Muscle layer of colon (tissue), 2 donors: ENCODE measurements around the gene IL4I1.

Experiments used
- H3K27ac ChIP-seq: one replicate; pipeline ENCODE4 v1.7.0; 2013; ENCODE audit warnings: low read depth, mild to moderate bottlenecking, low read length, moderate library complexity
- H3K27me3 ChIP-seq, 2 donors: one replicate each; pipeline ENCODE4 v1.7.0; 2013; ENCODE audit warnings: low read length in 2 of 2, mild to moderate bottlenecking in 2 of 2; ENCODE audit not compliant: insufficient read depth in 2 of 2, control insufficient read depth in 1 of 2
- H3K36me3 ChIP-seq: one replicate; pipeline ENCODE4 v1.7.0; 2013; ENCODE audit warnings: mild to moderate bottlenecking, low read length; ENCODE audit not compliant: insufficient read depth
- H3K4me1 ChIP-seq: one replicate; pipeline ENCODE4 v1.7.0; 2013; ENCODE audit warnings: mild to moderate bottlenecking, low read length; ENCODE audit not compliant: insufficient read depth
- H3K4me3 ChIP-seq, 2 donors: one replicate each; pipeline ENCODE4 v1.7.0; 2013; ENCODE audit warnings: low read length in 2 of 2, low read depth in 1 of 2, mild to moderate bottlenecking in 1 of 2, moderate library complexity in 1 of 2
- H3K9ac ChIP-seq: one replicate; pipeline ENCODE4 v1.7.0; 2013; ENCODE audit warnings: low read length
- H3K9me3 ChIP-seq: one replicate; pipeline ENCODE4 v1.7.0; 2013; ENCODE audit warnings: mild to moderate bottlenecking, low read length
- donor health status: abdominal sarcoma.
- donor health status: Adenocarcinoma of cecum.

Gene IL4I1

DNA sequence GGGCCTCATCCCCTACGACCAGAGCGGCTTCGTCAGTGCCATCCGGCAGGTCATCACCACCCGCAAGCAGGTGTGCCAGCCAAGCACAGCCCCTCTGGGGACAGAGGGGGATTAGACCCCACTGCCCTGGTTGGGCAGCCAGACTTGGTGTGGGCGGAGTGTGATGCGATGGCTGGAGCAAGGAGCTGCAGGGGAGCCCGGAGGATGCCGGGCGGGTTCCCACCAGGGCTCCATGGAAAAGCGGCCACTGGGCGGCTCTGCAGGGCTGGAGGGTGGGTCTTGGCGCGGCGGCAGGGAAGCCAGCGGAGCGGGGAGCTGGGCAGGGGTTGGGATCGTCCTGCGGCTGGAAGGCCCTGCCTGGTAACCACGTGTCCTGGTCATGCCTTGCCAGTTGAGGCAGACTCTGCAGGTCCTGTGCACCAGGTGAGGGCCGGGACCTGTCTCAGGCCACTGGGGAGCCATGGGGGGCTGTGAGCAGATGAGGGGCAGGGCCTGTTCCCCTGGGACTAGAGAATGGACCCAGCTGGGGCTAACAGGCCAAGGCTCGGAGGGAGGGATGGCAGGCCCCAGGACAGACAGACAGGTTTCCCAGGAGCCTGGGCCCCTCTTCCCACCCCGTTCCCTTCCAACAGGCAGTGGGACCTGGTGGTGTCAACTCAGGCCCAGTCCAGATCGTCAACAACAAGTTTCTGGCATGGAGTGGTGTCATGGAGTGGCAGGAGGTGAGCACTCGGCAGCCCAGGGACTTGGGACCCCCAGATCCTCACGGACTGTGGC lies 39.4 kb downstream of the IL4I1 start:
- Histone ChIP-seq H3K9ac (no peak overlapping the region), H3K36me3 (peaks cover 14% of the 10 kb centered on the region), H3K27me3 (no peaks in the 10 kb centered on the region), H3K4me1 (peaks cover 16% of the 10 kb centered on the region), H3K4me3 (no peak overlapping the region), H3K9me3 (no peaks in the 10 kb centered on the region), H3K27ac (no peak overlapping the region)

DNA sequence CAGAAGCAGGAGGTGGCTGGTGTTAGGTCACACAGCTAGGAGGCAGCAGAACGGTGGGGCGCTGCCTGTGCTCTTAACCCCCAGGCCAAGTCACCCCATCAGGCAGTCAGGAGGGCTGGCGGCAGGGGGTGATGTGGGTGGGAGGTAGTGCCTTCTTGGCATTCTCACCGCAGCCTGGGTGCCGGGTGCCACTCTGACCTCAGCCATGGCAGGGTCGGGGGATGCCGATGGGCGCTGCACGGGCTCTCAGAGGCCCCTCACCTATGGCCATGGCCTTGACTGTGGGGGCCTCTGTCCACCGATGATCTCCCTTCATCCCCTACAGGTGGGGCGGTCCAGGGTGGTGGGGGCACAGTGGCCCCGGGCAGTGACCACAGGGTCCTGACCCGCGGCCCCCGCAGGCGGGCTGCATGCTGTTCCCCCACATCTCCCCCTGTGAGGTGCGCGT lies 40.1 kb downstream of the IL4I1 start:
- Histone ChIP-seq H3K4me1 (peaks cover 20% of the 10 kb centered on the region), H3K9ac (no peak overlapping the region), H3K27ac (no peak overlapping the region), H3K36me3 (peaks cover 14% of the 10 kb centered on the region), H3K27me3 (no peaks in the 10 kb centered on the region), H3K9me3 (no peaks in the 10 kb centered on the region), H3K4me3 (no peak overlapping the region)

DNA sequence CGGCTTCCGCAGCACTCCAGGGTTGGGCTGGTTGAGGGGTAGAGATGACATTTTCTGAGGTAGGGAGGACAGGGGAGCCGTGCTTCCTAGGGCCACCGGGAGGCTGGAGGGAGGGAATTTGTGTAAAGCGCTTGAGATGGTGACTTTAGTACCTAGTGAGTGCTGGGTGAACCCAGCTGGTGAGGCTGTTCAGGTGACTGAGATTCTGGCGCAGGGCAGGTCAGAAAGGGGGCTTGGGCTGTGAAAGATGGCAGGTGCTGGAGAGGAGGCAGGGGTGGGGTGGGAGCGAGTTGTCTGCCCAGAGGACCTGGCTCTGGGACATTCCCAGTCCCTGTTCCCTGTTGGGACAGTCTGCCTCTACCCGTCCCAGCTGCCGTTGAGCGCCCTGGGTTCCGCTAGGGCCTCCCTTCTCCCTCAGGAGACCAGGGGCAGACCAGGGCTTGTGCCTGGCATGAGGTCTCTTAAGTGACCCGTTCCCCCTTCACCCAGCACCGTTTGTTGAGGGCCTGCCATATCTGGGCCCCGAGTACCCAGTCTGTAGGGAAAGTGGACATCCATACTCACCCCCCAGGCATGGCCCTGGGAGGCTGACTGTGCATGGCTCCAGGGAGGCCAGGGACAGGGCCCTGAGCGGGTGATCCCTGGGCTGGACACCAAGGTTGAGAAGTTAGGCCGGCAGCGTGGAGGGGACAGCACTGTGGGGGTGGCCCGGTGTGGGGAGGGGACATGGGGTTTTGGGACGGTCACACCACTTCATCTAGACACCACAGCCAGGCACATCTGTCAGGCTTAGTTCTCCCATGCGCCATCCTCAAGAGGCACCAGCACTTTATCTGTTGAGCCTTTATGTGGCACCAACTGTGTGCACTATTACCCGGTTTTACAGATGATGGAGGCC lies 40.8 kb downstream of the IL4I1 start:
- H3K9me3 ChIP-seq: no peaks in the 10 kb centered on the region
- peaks cover 14% of the 10 kb centered on the region for H3K36me3 ChIP-seq
- H3K9ac ChIP-seq: no peak overlapping the region
- H3K4me3 ChIP-seq: no peak overlapping the region
- peaks cover 20% of the 10 kb centered on the region for H3K4me1 ChIP-seq
- H3K27me3 ChIP-seq: no peaks in the 10 kb centered on the region
- H3K27ac ChIP-seq: no peak overlapping the region

DNA sequence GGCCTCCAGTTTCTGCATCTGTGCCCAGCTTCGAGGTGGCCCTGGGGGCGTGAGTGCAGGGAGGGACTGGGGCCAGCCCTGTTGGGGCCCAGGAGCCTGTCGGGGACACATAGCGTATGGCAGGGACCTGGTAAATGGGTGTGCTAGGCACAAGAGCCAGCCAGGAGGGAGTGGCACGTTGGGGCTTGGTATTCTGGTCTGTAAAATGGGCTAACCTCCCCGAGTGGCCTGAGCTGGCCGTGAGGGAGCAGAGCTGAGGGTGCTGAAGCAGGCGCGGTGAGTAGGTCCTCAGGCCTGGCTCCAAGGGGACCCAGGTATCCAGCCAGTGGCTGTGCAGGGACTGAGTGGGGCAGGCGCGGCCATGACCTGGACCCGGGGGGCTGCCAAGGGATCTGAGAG lies 41.4 kb downstream of the IL4I1 start:
- peaks cover 21% of the 10 kb centered on the region for H3K4me1 ChIP-seq
- H3K27ac ChIP-seq: no peak overlapping the region
- H3K36me3 ChIP-seq: peaks cover 14% of the 10 kb centered on the region

DNA sequence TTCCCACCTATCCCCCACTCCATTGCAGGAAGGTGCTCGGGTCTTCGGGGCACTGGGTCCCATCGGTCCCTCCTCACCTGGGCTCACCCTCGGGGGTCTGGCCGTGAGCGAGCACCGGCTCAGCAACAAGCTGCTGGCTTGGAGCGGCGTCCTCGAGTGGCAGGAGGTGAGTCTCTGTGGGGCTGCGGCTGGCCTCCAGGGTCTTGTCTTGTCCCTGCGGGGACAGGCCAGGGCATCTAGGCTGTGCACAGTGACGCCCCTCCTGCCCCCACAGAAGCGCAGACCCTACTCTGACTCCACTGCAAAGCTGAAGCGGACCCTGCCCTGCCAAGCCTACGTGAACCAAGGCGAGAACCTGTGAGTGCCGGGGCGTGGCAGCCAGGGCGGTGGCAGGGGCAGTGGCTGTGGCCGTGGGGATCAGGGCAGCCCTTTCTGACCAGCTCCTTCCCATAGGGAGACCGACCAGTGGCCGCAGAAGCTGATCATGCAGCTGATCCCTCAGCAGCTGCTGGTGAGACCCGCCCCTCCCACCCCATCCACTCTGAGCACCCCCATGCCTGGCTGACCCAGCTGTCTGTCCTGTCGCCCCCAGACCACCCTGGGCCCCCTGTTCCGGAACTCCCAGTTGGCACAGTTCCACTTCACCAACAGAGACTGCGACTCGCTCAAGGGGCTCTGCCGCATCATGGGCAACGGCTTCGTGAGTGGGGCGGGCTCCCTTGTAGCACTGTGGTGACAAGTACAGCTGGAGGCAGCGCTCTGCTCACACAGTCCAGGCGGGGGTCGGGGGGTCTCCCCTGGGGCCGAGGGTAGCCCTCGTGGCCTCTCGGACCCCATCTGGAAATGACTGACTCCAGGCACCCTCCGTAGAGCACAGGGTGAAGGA lies 42.1 kb downstream of the IL4I1 start:
- H3K4me3 ChIP-seq: no peak overlapping the region
- H3K36me3 ChIP-seq: peaks cover 14% of the 10 kb centered on the region
- H3K27me3 ChIP-seq: no peaks in the 10 kb centered on the region
- no peaks in the 10 kb centered on the region for H3K9me3 ChIP-seq
- H3K9ac ChIP-seq: no peak overlapping the region
- H3K27ac ChIP-seq: no peak overlapping the region
- peaks cover 27% of the 10 kb centered on the region for H3K4me1 ChIP-seq

More for the DNA sequence above, 41.4 kb downstream of the IL4I1 start:
- H3K27me3 ChIP-seq: no peaks in the 10 kb centered on the region
- H3K9me3 ChIP-seq: no peaks in the 10 kb centered on the region
- H3K9ac ChIP-seq: no peak overlapping the region
- H3K4me3 ChIP-seq: no peak overlapping the region

DNA sequence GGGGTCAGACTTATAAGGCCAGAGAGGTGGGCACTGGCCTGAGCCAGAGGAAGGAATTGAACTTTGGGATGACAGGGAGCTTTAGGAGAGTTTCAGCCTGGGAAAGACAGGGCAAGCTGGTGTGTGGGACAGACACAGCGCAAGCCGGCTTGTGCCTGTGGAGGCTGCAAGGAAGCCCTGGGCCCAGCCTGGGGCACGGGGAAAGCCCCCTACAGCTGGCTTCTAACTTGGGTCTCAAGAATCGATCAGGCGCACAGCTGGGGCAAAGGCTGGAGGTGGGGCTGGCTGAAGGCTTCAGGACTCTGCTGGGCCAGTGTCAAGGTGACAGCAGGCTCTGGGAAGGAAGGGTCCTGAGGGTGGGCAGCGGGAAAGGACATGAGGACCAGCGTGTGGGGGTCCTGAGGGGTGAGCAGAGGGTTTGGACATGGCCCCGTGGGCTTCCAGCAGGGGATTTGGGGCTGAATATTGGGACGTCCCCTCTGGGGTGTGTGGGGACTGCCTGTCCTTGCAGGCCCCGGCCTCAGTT lies 42.8 kb downstream of the IL4I1 start:
- Histone ChIP-seq H3K36me3 (peaks cover 14% of the 10 kb centered on the region), H3K9me3 (no peaks in the 10 kb centered on the region), H3K27ac (no peak overlapping the region), H3K27me3 (no peaks in the 10 kb centered on the region), H3K4me3 (no peak overlapping the region), H3K4me1 (peaks cover 27% of the 10 kb centered on the region), H3K9ac (no peak overlapping the region)

DNA sequence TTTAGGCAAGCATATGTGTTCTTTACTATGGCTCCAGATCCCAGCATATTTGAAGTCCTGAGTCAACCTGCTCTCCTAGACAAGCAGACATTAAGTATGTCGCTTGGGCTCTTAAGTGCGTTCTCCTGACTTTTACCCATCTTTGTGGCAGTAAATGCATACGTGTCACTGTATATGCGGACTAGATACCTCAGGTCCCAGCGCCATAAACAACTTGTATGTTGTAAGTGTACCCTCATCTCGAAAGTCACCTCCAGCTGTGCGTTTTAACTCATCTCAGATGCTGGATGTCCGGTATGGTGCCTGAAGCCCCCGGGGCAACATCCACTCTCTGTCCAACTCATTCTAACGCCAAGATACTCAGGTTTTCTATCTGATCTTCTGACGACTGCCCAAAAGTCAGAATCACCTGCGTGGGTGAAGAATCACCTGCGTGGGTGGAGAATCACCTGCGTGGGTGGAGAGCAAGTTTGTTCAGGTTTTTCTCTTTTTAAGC lies 44.0 kb downstream of the IL4I1 start:
- no peaks in the 10 kb centered on the region for H3K27me3 ChIP-seq
- peaks cover 12% of the 10 kb centered on the region for H3K36me3 ChIP-seq
- H3K9me3 ChIP-seq: no peaks in the 10 kb centered on the region
- H3K4me3 ChIP-seq: peak overlapping the region; percentile 53 to 68
- peaks cover 27% of the 10 kb centered on the region for H3K4me1 ChIP-seq
- peak overlapping the region; percentile 49 for H3K27ac ChIP-seq
- H3K9ac ChIP-seq: no peak overlapping the region

DNA sequence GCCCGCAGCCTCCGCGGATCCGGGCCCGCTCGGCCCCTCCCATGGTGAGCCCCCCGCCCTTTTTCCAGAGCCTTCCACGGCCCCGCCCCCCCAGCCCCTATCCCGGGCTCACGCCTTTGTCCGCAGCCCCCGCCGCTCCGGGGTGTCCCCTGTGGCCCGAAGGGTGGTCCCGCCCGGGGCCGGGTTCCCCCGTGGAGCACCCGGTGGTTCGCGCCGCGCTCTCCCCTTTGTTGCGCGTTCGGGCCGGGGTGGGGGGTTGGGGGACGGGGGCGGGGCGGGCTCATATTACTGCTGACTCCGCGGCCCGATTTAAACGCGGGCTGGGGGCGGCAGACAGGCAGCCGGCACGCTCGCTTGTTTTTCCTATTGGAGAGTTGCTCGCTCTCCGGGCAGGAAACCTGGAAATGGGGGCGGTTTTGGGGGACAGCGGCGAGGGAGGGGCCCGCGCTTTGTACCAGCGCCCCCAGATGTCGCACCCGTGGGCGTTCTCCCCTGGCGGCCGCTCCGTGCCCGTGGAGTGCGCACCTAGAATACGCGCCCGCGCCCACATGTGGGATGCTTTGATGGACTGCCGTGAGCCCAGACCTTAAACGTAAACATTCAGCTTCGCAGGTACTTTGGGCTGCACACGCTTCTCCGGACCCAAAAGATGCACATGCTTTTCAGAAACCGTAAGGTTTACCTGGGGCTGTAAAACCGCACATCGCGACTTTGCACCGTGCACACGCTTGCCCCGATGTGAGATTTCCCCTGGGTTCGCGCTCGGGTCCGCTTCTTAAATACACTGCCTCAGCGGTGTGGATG lies 45.0 kb downstream of the IL4I1 start:
- Histone ChIP-seq H3K27me3 (no peaks in the 10 kb centered on the region), H3K4me1 (peaks cover 27% of the 10 kb centered on the region), H3K27ac (peak overlapping the region; percentile 95), H3K4me3 (peak overlapping the region; percentile 53 to 70), H3K9ac (no peak overlapping the region), H3K36me3 (peaks cover 6% of the 10 kb centered on the region), H3K9me3 (no peaks in the 10 kb centered on the region)

DNA sequence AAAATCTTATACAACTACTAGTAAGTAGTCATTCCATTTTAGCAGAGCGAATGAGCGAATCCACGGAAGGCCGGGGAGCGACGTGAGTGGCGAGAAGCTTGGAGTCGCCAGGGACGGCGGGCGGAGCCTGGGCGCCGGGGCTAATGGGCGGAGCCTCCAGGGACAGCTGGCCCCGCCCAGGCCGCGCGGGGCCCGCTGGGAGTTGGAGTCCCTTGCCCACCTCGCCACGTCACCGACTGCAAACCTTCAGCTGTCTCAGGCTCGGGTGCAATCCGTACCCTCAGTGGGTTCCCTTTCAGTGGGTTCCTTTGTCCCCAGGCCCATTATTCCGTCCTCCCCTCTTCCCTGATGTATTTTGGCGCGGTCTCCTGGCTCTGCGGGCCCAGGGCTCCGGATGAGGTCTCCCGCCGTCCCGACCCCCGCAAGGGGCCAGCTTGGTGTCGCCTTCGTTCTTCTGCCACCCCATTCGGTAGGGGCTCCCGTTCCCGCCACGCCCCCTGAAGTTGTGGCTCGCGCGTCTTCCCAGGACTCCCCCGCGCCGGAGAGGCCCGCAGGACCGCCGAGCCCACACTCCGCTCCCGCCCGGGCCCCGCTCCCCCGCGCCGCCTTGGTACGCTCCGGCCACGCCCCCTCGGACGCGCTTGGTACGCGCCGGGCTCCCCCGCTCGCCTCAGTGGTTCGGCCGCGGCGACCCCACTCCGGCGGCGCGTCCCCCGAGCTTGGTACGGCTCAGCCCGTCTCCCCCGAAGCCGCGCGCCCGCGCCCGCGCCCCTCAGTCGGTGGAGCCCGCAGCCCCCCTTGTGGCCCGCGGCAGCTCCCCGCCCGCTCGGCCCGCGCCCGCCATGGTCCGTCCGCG lies 46.0 kb downstream of the IL4I1 start, which contains the start of gene PTOV1:
Gene PTOV1, plus strand, starts transcription at position 673 of the 856 bp plus-strand sequence.
- Histone ChIP-seq H3K27ac (peak within 1 kb of the TSS; percentile 95), H3K36me3 (peaks cover 5% of the 10 kb centered on the region), H3K9me3 (no peaks in the 10 kb centered on the region), H3K27me3 (no peaks in the 10 kb centered on the region), H3K9ac (peak within 1 kb of the TSS; percentile 83), H3K4me1 (peaks cover 27% of the 10 kb centered on the region), H3K4me3 (peak within 1 kb of the TSS; percentile 66 to 70)
